Cardiac muscle cell (in vitro differentiated cells and primary cell): Measurements from ENCODE around the gene POMZP3. TPM values are rescaled to one million over a fixed set of nuclear protein-coding genes. Genes with fewer than 3 reads are reported as not detected.
"Not testable (repeated sequence)": the region's sequence is repeated elsewhere in the genome, so short reads cannot be mapped to it uniquely, and the experiment has no call there.

Experiments
- DNase-seq, 2 donors: peaks; one replicate each; pipeline versions ENCODE4 v3.0.0 to v3.0.0-alpha.2; 2010 to 2017; ENCODE audit warnings: low read depth in 1 of 2, low spot score in 1 of 2
- H3K27ac ChIP-seq: fragments of 200-600 bp; sonication (generic); 2 replicates; pipeline ENCODE4 v1.5.1; 2016
- H3K27me3 ChIP-seq: fragments of 200-600 bp; sonication (generic); 2 replicates; pipeline ENCODE4 v1.6.0; 2016; ENCODE audit warnings: control low read depth
- H3K36me3 ChIP-seq: fragments of 200-600 bp; sonication (generic); 2 replicates; pipeline ENCODE4 v1.5.1; 2016; ENCODE audit warnings: control low read depth
- H3K4me1 ChIP-seq: fragments of 200-600 bp; sonication (generic); 2 replicates; pipeline ENCODE4 v1.8.1; 2017; ENCODE audit warnings: low read depth, mild to moderate bottlenecking, mixed run types
- H3K4me3 ChIP-seq: fragments of 200-600 bp; sonication (generic); 2 replicates; pipeline ENCODE4 v1.5.1; 2016; ENCODE audit warnings: mild to moderate bottlenecking
- H3K9me3 ChIP-seq: fragments of 200-600 bp; sonication (generic); 2 replicates; pipeline ENCODE4 v1.5.1; 2017; ENCODE audit warnings: low read depth, mild to moderate bottlenecking, control low read depth
- polyA plus RNA-seq: library from polyadenylated mRNA; unstranded; fragments of >200 nt; fragmentation: Nextera tagmentation; extraction: Ambion mirVana; gene quantifications from 2 replicates; pipeline ENCODE4 v1.2.1, GENCODE V29; 2016
- total RNA-seq: library from RNA; depleted of rRNA; stranded (reverse); fragments of >200 nt; gene quantifications from 2 replicates; pipeline ENCODE4 v1.2.3, GENCODE V29; 2016
- TF ChIP-seq, protein P1 (sequence below): IDR thresholded peaks from 2 replicates; pipeline ENCODE4 v1.5.1; 2012; ENCODE audit warnings: low read depth, mild to moderate bottlenecking, low read length

The POMZP3 gene
- total and polyA plus RNA-seq, 2 experiments from 2014 or later, result 11.3 to 16.3 TPM

DNA sequence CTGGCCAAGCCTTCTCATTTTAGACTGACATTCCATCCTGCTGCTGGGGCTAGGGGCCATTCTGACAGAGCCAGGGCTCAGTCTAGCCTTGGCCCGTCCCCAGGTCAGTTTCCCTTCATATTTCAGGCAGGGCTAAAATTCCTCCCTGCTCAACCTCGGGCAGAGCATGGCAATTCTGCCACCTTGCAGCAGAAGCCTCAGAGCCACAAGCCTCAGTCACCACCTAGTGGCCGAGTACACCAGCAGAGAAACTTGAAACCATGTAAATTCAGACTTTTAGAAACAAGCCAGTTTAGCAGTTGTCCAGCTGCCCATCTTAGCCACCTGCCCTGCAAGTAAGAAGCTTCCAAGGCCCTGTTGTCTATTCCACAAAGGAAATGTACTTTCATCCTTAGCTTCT is 13.3 kb downstream of the POMZP3 start:
- not testable (repeated sequence) for H3K27ac ChIP-seq, H3K27me3 ChIP-seq, H3K36me3 ChIP-seq, H3K4me3 ChIP-seq, H3K4me1 ChIP-seq, H3K9me3 ChIP-seq
- TF ChIP-seq, protein P1, sequence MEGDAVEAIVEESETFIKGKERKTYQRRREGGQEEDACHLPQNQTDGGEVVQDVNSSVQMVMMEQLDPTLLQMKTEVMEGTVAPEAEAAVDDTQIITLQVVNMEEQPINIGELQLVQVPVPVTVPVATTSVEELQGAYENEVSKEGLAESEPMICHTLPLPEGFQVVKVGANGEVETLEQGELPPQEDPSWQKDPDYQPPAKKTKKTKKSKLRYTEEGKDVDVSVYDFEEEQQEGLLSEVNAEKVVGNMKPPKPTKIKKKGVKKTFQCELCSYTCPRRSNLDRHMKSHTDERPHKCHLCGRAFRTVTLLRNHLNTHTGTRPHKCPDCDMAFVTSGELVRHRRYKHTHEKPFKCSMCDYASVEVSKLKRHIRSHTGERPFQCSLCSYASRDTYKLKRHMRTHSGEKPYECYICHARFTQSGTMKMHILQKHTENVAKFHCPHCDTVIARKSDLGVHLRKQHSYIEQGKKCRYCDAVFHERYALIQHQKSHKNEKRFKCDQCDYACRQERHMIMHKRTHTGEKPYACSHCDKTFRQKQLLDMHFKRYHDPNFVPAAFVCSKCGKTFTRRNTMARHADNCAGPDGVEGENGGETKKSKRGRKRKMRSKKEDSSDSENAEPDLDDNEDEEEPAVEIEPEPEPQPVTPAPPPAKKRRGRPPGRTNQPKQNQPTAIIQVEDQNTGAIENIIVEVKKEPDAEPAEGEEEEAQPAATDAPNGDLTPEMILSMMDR, result peak; percentile 13
- peak; percentile 24 to 56 for DNase-seq

DNA sequence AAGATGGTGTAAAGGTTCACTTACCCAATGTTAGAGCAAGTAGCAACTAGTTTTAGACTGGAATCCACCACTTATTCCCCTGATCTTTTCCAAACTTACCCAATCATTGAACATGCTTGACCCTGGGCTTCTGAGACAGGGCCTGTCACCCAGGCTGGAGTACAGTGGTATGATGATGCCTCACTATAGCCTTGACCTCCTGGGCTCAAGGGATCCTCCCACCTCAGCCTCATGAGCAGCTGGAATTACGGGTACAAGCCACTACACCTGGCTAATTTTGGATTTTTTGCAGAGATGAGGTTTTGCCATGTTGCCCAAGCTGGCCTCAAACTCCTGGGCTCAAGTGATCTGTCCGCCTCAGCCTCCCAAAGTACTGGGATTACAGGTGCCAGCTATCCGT is 14.8 kb downstream of the POMZP3 start:
- H3K27ac ChIP-seq, H3K9me3 ChIP-seq, H3K4me1 ChIP-seq, DNase-seq, H3K4me3 ChIP-seq, H3K27me3 ChIP-seq, H3K36me3 ChIP-seq: not testable (repeated sequence)

DNA sequence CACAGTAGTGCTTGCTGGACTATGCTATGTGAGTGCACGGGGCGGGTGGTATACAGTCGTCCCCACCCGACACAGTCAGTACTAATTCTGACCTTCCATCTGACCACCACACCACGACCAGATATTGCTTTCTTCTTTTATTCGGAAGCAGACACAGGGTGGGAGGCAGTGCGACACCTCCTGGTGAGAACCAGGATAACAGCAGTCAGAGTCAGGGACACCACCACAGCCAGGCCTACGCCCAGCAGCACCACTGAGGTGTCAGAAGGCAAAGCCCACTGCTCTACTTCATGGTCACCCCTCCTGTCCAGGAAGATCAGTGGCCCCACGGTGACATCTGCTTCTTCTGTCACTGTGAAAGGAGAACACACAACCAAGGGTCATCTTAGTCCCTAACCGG is 17.2 kb downstream of the POMZP3 start:
- H3K4me1 ChIP-seq, DNase-seq, H3K27ac ChIP-seq, H3K9me3 ChIP-seq, H3K36me3 ChIP-seq, H3K4me3 ChIP-seq, H3K27me3 ChIP-seq: not testable (repeated sequence)

DNA sequence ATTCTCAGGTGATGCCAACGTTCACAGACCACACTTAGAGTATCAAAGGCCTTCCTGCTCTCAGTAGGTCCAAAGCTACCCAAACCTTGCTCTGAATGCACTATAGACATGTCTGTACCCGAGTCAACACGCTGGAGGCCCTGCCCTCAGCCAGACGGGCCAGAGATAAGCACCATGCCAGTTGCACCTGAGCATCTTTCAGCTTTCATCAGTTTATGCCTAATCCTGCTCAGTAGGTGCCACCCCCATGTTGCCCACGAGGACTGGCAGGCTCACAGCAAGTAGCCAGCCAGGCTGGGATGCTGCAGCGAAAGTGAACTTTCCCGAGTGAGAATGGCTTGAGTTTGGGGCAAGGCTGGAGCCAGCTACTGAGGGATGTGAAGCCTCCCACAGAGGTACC is 18.6 kb downstream of the POMZP3 start:
- H3K4me1 ChIP-seq, H3K27me3 ChIP-seq, H3K9me3 ChIP-seq, H3K4me3 ChIP-seq, DNase-seq, H3K36me3 ChIP-seq, H3K27ac ChIP-seq: not testable (repeated sequence)

DNA sequence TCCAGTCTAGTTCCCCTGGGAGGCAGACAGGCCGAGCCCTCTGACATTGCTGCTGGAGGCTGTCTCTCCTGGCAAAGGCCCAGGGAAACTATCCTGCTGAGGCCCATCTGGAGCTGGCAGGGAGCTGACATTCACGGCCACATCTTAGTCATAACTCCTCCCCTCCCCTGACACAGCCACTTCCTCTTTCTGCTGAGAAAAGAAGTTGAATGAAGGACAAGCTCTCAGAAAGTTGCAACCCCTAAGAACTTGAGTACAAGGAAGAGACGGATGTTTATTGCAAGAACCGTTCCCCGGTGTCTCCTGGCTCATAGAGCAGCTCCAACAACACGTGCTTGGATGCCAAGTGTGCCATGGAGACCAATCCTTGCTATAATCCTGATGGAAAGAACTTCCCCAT is 21.1 kb downstream of the POMZP3 start:
- not testable (repeated sequence) for H3K27ac ChIP-seq
- DNase-seq, result peak in 1 of 2 donors; percentile 87

DNA sequence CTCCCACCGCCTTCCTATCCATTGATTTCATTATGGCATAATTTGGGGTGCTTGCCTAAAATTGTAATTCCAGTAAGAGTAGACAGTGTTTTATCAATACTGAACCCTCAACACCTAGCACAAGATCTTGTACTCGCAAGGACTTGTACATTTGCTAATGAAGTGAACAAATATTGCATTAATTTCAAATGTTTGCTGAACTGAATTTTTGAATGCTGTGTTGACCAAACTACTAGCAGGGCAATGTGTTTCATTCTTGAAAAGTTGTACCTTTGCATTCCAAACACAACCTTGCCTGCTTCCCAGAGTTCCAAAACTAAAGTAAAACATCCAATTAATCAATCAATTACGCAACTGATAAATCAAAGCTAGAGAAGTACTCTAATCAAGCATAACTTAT is 26.4 kb downstream of the POMZP3 start:
- H3K4me3 ChIP-seq, H3K27me3 ChIP-seq, H3K4me1 ChIP-seq, H3K27ac ChIP-seq, DNase-seq, H3K36me3 ChIP-seq, H3K9me3 ChIP-seq: not testable (repeated sequence)

More for the DNA sequence above, 21.1 kb downstream of the POMZP3 start:
- not testable (repeated sequence) for H3K27me3 ChIP-seq, H3K4me3 ChIP-seq, H3K4me1 ChIP-seq, H3K36me3 ChIP-seq, H3K9me3 ChIP-seq

DNA sequence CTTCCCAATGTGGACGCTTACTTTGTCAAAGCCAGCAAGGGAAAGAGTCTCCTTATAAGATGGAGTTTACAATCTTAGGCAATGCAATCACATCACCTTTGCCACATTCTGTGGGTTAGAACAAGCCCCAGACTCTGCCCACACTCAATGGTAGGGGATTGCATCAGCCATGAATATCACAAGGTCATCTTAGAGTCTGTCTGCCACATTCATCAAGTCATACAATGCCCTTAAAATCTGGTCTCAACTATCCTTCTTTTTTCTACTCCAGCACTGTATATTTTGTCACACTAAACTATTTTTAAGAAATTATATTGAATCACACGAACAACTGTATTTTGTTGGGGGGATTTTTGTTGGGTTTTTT is 27.0 kb downstream of the POMZP3 start:
- H3K9me3 ChIP-seq, H3K4me1 ChIP-seq, H3K27ac ChIP-seq, H3K4me3 ChIP-seq, H3K36me3 ChIP-seq, DNase-seq, H3K27me3 ChIP-seq: not testable (repeated sequence)

DNA sequence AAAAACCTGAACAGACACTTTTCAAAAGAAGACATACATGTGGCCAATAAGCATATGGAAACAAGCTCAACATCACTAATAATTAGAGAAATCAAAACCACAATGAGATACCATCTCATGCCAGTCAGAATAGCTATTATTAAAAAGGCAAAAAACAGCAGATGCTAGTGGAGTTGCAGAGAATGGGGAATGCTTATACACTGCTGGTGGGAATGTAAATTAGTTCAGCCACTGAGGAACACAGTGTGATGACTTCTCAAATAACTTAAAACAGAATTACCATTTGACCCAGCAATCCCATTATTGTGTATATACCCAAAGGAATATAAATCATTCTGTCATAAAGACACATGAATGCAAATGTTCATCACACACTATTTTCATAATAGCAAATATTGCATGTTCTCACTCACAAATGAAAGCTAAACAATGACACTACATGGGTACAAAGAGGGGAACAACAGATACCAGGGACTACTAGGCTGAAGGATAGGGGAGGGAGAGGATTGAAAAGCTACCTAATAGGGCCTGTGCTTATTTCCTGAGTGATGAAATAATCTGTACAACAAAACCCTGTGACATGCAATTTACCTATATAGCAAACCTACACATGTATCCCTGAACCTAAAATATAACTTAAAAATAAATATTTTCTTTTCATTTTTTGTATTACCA is 28.4 kb downstream of the POMZP3 start:
- H3K4me3 ChIP-seq, H3K4me1 ChIP-seq, H3K27me3 ChIP-seq, H3K9me3 ChIP-seq, H3K36me3 ChIP-seq, H3K27ac ChIP-seq, DNase-seq: not testable (repeated sequence)

DNA sequence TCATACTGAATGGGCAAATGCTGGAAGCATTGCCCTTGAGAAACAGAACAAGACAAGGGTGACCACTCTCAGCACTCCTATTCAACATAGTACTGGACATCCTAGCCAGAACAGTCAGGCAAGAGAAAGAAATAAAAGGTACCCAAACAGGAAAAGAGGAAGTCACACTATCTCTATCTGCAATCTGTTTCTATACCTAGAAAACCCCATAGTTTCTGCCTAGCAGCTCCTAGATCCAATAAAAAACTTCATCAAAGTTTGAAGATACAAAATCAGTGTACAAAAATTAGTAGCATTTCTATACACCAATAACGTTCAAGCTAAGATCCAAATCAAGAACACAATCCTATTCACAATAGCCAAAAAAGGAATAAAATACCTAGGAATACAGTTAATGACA is 29.8 kb downstream of the POMZP3 start:
- DNase-seq, H3K36me3 ChIP-seq, H3K4me3 ChIP-seq, H3K4me1 ChIP-seq, H3K27ac ChIP-seq, H3K9me3 ChIP-seq, H3K27me3 ChIP-seq: not testable (repeated sequence)

DNA sequence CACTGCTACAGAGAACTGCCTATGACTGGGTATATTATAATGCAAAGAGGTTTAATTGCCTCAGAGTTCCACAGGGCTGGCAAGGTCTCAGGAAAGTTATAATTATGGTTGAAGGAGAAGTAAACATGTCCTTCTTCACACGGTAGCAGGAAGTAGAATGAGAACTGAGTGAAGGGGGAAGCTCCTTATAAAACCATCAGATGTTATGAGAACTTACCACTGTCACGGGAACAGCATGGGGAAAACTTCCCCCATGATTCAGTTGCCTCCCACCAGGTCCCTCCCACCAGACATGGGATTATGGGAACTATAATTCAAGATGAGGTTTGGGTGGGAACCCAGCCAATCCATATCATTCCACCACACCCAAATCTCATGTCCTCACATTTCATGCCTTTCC is 34.4 kb downstream of the POMZP3 start:
- not testable (repeated sequence) for H3K27me3 ChIP-seq, H3K27ac ChIP-seq, H3K36me3 ChIP-seq, H3K9me3 ChIP-seq, H3K4me1 ChIP-seq, H3K4me3 ChIP-seq, DNase-seq

DNA sequence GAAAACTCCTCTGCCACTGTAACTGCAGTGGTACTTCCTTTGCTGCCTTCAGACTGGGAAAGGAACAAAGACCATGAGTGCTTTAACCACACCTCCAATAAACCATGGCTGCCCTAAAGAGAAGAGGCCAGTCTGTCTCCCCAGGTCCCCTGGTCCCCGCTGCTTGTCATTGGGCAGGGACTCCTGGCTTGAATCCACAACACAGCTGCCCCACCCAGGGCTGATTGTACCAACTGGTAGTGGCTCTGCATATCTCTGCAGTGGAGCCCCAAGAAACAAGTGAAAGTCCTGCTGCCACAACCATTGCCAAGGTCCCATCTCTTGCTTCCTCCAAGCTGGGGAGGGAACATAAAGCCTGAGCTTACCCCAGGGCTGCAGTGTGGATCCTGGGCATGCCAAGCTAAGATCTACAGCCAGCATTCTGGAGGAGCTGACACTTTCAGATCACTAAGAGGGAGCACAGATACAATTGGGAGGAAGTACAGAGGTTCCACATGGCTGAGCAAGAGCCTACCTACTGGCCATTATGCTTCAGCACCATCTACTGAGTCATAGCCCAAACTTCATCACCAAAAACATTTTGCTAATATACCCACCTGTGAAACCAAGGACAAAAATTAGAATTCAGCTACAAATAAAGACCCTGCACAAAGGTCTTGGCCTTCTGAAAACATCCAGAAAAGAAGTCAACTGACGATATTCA is 35.3 kb downstream of the POMZP3 start:
- not testable (repeated sequence) for H3K27me3 ChIP-seq, H3K27ac ChIP-seq, DNase-seq, H3K36me3 ChIP-seq, H3K9me3 ChIP-seq, H3K4me3 ChIP-seq, H3K4me1 ChIP-seq

DNA sequence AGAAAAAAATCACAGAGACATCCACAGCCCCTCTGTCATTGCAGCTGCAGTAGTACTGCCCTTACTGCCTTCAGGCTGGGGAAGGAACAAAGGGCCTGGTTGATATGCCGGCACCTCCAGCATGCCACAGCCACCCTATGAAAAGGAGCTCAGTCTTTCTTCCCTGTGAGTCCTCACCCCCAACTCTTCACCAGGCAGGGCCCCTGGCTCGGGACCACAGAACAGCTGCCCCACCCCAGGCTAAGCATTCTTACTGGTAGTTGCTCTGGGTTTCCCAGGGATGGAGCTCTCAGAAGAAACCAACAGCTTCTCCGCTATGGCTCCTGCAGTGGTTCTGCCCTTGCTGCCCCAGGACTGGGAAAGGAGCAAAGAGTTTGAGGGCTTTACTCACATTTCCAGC is 36.0 kb downstream of the POMZP3 start:
- not testable (repeated sequence) for H3K9me3 ChIP-seq, H3K27me3 ChIP-seq, DNase-seq, H3K4me1 ChIP-seq, H3K4me3 ChIP-seq, H3K27ac ChIP-seq, H3K36me3 ChIP-seq

DNA sequence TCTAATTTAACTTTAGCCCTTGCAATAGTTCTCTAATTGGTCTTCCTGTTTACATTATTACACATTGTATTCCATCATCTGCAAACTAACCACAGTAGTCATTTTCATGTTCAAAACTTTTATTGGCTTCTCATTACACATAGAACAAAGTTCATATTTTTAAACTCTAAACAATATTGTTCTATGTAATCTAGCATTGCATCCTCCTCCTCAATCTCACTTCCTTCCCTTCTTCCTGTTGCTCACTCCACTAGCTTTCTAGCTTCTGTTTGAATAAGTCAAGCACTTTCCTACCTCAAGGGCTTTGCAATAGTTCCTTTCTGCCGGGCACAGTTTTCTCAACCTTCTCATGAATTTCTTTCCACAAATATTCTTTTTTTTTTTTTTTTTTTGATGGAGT is 38.5 kb downstream of the POMZP3 start:
- H3K4me3 ChIP-seq, DNase-seq, H3K27me3 ChIP-seq, H3K36me3 ChIP-seq, H3K27ac ChIP-seq, H3K9me3 ChIP-seq: not testable (repeated sequence)
- peaks cover 13% of the 10 kb centered on the region for H3K4me1 ChIP-seq
